PC-3 (cell line): ENCODE data around the gene FMNL3.

Experiments
- CTCF ChIP-seq: fragments of 300-600 bp; sonication (generic); conservative IDR thresholded peaks from 2 replicates; pipeline ENCODE4 v1.5.1; 2017; ENCODE audit warnings: antibody characterized with exemption, low read depth, mild to moderate bottlenecking, low read length
- EZH2 ChIP-seq: fragments of 300-600 bp; sonication (generic); IDR thresholded peaks from one replicate; pipeline ENCODE4 v1.6.1; 2017; ENCODE audit warnings: antibody characterized with exemption, mild to moderate bottlenecking, low read length; ENCODE audit not compliant: unreplicated experiment
- EZH2phosphoT487 ChIP-seq: fragments of 300-600 bp; sonication (generic); IDR thresholded peaks from 2 replicates; pipeline ENCODE4 v1.6.1; 2018; ENCODE audit warnings: mild to moderate bottlenecking, antibody characterized with exemption, low read length, borderline replicate concordance

- TF ChIP-seq CTCF (no peak), EZH2 (no peak), EZH2phosphoT487 (no peak)
Observed at GRCh38 chr12:49627752-49628360, 79.3 kb downstream of the FMNL3 start.
